Renal pelvis (tissue), 4 donors: Measurements from ENCODE around the gene LGALS9B. TPM values are rescaled to one million over a fixed set of nuclear protein-coding genes. Genes with fewer than 3 reads are reported as not detected.
"Not testable (repeated sequence)": the region's sequence is repeated elsewhere in the genome, so short reads cannot be mapped to it uniquely, and the experiment has no call there.

Source experiments
- DNase-seq: peaks from one replicate; pipeline ENCODE4 v3.0.0-alpha.2; 2013
- polyA plus RNA-seq, 3 donors: library from polyadenylated mRNA; unstranded; fragments of 120-200 nt; gene quantifications; one replicate each; pipeline ENCODE4 v1.2.1, GENCODE V29; 2013; ENCODE audit not compliant: insufficient read length in 3 of 3

The LGALS9B gene
- polyA plus RNA-seq, 3 donors: not detected

DNA sequence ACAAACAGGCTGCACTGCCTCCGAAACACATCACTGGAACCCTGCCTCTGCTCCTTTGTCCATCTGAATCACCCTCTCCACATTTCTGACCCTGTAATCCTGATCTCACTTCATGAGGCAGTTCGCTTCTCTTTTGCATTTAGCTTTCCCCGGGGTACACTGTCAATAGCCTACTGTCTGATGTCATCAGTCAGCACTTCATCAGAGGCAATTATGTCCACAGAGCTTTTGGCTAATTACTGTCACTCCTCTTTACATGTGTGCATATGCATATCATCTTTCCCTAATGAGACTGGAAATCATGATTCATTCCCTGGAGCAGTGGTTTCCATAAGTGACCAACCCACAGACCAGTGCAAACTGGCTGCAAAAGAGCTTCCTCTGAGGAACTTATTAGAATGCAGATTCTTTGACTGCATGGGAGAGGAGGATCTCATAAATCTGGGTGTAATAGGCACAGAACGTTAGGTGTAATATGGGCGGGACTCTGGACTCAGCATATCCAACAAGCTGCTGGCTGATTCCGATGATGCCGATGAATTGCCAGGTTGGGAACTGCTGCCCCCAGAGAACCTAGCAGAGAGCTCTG is 49.8 kb downstream of the LGALS9B start:
- not testable (repeated sequence) for DNase-seq

DNA sequence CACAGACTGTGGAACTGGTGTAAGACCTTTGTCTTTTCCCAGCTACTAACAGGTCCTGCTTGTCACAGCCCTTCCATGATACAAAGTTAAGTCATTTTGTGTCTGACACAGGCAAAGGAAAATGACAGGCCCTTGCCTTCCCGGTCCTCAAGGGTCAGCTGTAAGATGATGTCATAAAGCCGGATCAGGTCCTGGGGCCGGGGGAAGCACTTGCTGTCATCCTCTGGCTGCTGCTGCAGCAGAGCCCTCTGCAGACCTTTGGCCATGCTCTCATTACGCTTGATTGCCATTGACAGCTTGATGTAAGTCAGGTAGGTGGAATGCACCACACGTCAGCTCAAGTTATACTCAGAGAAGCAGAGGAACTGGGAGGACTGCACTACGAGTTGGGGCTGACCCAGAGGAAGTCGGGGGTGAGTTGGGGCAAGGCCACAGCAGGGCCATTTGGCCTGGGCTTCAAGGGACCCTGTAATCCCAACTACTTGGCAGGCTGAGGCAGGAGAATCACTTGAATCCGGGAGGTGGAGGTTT is 50.9 kb downstream of the LGALS9B start:
- not testable (repeated sequence) for DNase-seq

DNA sequence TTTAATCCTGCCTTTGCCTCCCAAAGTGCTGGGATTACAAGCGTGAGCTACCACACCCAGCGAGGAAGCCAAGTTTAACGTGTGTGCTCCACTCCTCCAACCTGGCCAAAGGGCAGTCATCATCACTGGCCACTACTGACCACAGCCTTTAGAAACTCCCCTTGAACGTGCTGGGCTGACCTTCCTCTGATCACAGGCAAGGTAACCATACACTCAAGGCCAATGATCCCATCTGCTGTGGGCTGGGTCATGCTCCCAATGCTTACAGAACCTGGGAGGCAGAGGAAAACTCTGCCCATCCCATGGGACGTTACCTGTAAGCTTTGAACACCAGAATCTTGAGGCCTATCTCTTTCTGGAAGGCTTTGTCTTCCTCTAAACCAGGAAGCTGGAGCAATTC is 51.9 kb downstream of the LGALS9B start:
- DNase-seq: not testable (repeated sequence)

DNA sequence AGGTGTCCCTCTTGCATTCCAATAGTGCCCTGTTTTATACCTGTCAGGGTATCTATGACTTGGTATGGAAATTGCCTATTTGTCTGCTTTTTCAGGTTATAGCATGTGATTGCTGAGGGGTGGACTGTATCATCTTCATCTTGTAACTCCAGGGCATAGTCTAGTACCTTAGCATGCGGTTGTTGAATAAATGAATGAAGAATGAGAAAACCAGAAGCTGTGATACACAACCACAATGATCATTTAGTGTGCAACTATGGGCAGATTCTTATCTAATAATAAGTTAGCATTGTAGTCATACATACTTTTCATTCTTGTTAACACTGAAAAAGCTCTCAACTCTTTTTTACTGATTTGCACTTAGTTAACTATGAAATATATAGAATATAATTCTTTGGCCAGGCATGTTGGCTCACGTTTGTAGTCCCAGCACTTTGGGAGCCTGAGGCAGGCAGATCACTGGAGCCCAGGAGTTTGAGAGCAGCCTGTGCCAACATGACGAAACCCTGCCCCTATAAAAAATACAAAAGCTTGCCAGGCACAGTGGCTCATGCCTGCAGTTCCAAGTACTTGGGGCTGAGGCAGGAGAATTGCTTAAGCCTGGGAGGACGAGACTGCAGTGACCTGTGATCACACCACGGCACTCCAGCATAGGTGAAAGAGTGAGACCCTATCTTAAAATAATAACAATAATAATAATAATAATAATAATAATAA is 65.9 kb downstream of the LGALS9B start:
- not testable (repeated sequence) for DNase-seq

DNA sequence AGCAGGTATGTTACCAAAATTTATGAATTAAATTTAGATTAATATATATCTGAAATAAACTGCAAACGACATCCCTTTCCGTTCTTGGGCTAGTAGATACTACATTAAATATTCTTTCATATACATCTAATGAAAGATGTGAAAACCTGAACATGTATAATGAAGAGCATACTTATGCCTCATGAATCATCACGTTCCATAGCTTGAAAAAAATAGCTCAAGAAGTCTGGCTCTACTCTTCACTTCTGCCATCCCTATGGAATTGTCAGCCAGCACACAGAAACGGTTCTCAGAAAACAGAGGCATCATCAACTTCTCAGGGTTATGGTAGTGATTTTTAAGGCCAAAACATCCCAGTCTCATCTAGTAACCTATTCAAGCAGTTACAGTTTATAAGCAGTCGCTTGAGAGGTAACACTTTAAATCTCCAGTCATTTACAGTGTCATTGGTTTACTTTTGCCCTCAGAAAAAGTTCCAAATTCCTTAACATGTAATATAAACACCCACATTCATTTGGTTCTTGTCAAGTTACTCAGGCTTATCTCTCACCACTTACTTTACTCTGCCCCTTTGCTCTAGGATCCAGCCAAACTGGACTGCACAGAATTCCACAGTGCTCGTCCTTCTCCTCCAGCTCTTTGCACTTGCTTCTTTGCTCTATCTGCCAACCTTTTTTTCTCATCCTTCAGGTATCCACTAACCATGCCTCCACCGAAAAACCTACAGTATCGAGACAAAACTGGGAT is 66.6 kb downstream of the LGALS9B start:
- DNase-seq: not testable (repeated sequence)

Other genes starting within 250 kb of the LGALS9B start
- not detected for gene CDRT15L2, start 112.2 kb upstream of the LGALS9B start, polyA plus RNA-seq